Neural progenitor cell (in vitro differentiated cells): ENCODE data around the gene MACROD2. TPM values are rescaled to one million over a fixed set of nuclear protein-coding genes. Genes with fewer than 3 reads are reported as not detected.

Experiments
- DNase-seq: peaks from one replicate; pipeline ENCODE4 v3.0.0-alpha.2; 2016; ENCODE audit warnings: low spot score
- H2AFZ ChIP-seq: fragments of 200-600 bp; sonication (generic); replicated peaks from 2 replicates; pipeline ENCODE4 v1.6.1; 2016; ENCODE audit warnings: antibody characterized with exemption
- H3F3A ChIP-seq: fragments of 200-600 bp; sonication (generic); 2 replicates; pipeline ENCODE4 v1.6.1; 2016; ENCODE audit warnings: antibody characterized with exemption, low read depth
- H3K27ac ChIP-seq: fragments of 200-600 bp; sonication (generic); 2 replicates; pipeline ENCODE4 v1.5.1; 2016; ENCODE audit warnings: mild to moderate bottlenecking
- H3K27me3 ChIP-seq: fragments of 200-600 bp; sonication (generic); 2 replicates; pipeline ENCODE4 v1.6.1; 2016; ENCODE audit warnings: mild to moderate bottlenecking, moderate library complexity
- H3K36me3 ChIP-seq: fragments of 200-600 bp; sonication (generic); 2 replicates; pipeline ENCODE4 v1.5.1; 2016
- H3K4me1 ChIP-seq: fragments of 200-600 bp; sonication (generic); 2 replicates; pipeline ENCODE4 v1.6.1; 2016; ENCODE audit warnings: mixed run types
- H3K4me2 ChIP-seq: fragments of 200-600 bp; sonication (generic); 2 replicates; pipeline ENCODE4 v1.6.1; 2016
- H3K4me3 ChIP-seq: fragments of 200-600 bp; sonication (generic); 2 replicates; pipeline ENCODE4 v1.5.1; 2016
- H3K79me2 ChIP-seq: fragments of 200-600 bp; sonication (generic); 2 replicates; pipeline ENCODE4 v1.6.1; 2016; ENCODE audit warnings: low read depth
- H3K9ac ChIP-seq: fragments of 200-600 bp; sonication (generic); 2 replicates; pipeline ENCODE4 v1.6.1; 2016
- H3K9me3 ChIP-seq: fragments of 200-600 bp; sonication (generic); 2 replicates; pipeline ENCODE4 v1.5.1; 2016; ENCODE audit warnings: low read depth
- H4K20me1 ChIP-seq: fragments of 200-600 bp; sonication (generic); 2 replicates; pipeline ENCODE4 v1.6.1; 2016; ENCODE audit warnings: low read depth
- H3K27ac Mint-ChIP-seq: 3 replicates; pipeline ENCODE4 v1.8.0; 2021; ENCODE audit warnings: mixed read lengths
- H3K27me3 Mint-ChIP-seq: 2 replicates; pipeline ENCODE4 v1.8.0; 2022; ENCODE audit warnings: low read depth, mild to moderate bottlenecking, inconsistent platforms, moderate library complexity, mixed read lengths; ENCODE audit not compliant: insufficient read depth
- H3K36me3 Mint-ChIP-seq: 3 replicates; pipeline ENCODE4 v1.8.0; 2021; ENCODE audit warnings: mixed read lengths
- H3K4me1 Mint-ChIP-seq: 3 replicates; pipeline ENCODE4 v1.8.0; 2021; ENCODE audit warnings: mixed read lengths
- H3K4me3 Mint-ChIP-seq: 3 replicates; pipeline ENCODE4 v1.8.0; 2021; ENCODE audit warnings: mild to moderate bottlenecking, moderate library complexity, mixed read lengths
- H3K9me3 Mint-ChIP-seq: 3 replicates; pipeline ENCODE4 v1.8.0; 2020; ENCODE audit warnings: mixed read lengths
- CTCF ChIP-seq: fragments of 200-600 bp; sonication (generic); IDR thresholded peaks from 2 replicates; pipeline ENCODE4 v1.5.1; 2017; ENCODE audit warnings: antibody characterized with exemption, mild to moderate bottlenecking
- EZH2 ChIP-seq: fragments of 200-600 bp; sonication (generic); IDR thresholded peaks from 2 replicates; pipeline ENCODE4 v1.6.1; 2017; ENCODE audit warnings: antibody characterized with exemption, mild to moderate bottlenecking, moderate library complexity
- EZH2phosphoT487 ChIP-seq: fragments of 200-600 bp; sonication (generic); IDR thresholded peaks from 2 replicates; pipeline ENCODE4 v1.6.1; 2017; ENCODE audit warnings: antibody characterized with exemption
- total RNA-seq: library from RNA; depleted of rRNA; stranded (reverse); fragments of >200 nt; gene quantifications from 2 replicates; pipeline ENCODE4 v1.2.3, GENCODE V29; 2015; ENCODE audit warnings: low replicate concordance

Gene MACROD2
- total RNA-seq, 1 donor from 2014 or later = 11.9 TPM

DNA sequence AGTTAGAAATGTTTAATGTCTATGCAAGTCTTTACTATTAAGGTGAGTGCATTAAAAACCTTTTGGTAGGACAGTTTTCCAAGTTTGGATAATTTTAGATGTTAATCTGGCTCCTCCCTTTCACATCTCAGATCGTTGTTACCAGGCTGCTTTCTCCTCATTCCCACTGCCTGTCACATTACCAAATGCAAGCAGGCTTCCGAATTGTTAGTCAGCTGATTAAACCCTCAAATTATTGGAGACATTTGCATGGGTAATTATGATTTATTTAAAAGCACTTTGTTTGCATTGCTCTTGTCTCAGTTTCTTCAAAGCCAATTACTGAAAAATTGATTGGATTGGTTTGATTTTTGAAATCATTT lies 1761.4 kb downstream of the MACROD2 start:
- H3K4me1 ChIP-seq = peaks cover 3% of the 10 kb centered on the region
- H3K4me2 ChIP-seq = no peak overlapping the region
- no peak overlapping the region for H3K9ac ChIP-seq
- Mint-ChIP-seq H3K4me1 (peaks cover 11% of the 10 kb centered on the region), H3K4me3 (no peak overlapping the region), H3K36me3 (no peaks in the 10 kb centered on the region), H3K27ac (no peak overlapping the region), H3K9me3 (no peaks in the 10 kb centered on the region), H3K27me3 (no peaks in the 10 kb centered on the region)
- peak overlapping the region; percentile 17 for H2AFZ ChIP-seq
- H3K36me3 ChIP-seq = no peaks in the 10 kb centered on the region
- H4K20me1 ChIP-seq = no peaks in the 10 kb centered on the region
- no peak overlapping the region for H3K4me3 ChIP-seq
- no peak overlapping the region for H3K27ac ChIP-seq
- no peak for TF ChIP-seq EZH2
- no peak for TF ChIP-seq EZH2phosphoT487
- no peak for TF ChIP-seq CTCF
- no peak for DNase-seq
- H3K9me3 ChIP-seq = no peaks in the 10 kb centered on the region
- no peaks in the 10 kb centered on the region for H3K27me3 ChIP-seq
- no peaks in the 10 kb centered on the region for H3F3A ChIP-seq
- no peaks in the 10 kb centered on the region for H3K79me2 ChIP-seq

DNA sequence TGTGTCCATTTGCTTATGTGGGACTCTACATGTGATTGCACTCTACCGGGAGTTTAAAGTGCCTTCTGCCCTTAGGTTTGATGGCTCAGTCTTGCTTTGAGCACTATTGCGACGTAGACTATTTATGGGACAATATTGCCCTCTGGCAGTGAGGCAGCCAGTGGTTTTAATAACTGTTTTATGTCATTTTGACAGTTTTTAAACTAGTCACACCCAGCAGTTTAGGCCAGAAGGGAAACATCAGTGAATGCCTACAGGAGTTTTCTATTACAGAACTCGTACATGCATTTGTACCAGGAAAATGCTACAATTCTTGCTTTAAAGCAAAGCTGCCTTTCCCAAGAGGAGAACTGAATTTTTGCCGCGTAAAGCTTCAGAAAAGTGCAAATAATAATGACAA lies 1764.3 kb downstream of the MACROD2 start:
- Histone ChIP-seq H3F3A (no peaks in the 10 kb centered on the region), H3K9ac (no peak overlapping the region), H3K79me2 (no peaks in the 10 kb centered on the region), H3K27ac (no peak overlapping the region), H4K20me1 (no peaks in the 10 kb centered on the region), H3K9me3 (no peaks in the 10 kb centered on the region), H3K27me3 (no peaks in the 10 kb centered on the region), H2AFZ (no peak overlapping the region), H3K4me3 (no peak overlapping the region), H3K4me2 (no peak overlapping the region), H3K4me1 (peaks cover 3% of the 10 kb centered on the region), H3K36me3 (no peaks in the 10 kb centered on the region)
- peaks cover 3% of the 10 kb centered on the region for H3K27me3 Mint-ChIP-seq
- H3K36me3 Mint-ChIP-seq = no peaks in the 10 kb centered on the region
- no peak for DNase-seq
- TF ChIP-seq CTCF (no peak), EZH2phosphoT487 (no peak), EZH2 (no peak)
- peaks cover 3% of the 10 kb centered on the region for H3K9me3 Mint-ChIP-seq
- H3K4me1 Mint-ChIP-seq = peaks cover 11% of the 10 kb centered on the region
- no peak overlapping the region for H3K4me3 Mint-ChIP-seq
- H3K27ac Mint-ChIP-seq = no peak overlapping the region

- no peak for DNase-seq
- H3K4me1 Mint-ChIP-seq = peaks cover 11% of the 10 kb centered on the region
- Histone ChIP-seq H3K4me2 (no peak overlapping the region), H3K9ac (no peak overlapping the region), H3K36me3 (no peaks in the 10 kb centered on the region), H3K4me3 (no peak overlapping the region), H3K9me3 (no peaks in the 10 kb centered on the region), H4K20me1 (no peaks in the 10 kb centered on the region), H3K27me3 (no peaks in the 10 kb centered on the region), H3F3A (no peaks in the 10 kb centered on the region), H3K4me1 (peaks cover 3% of the 10 kb centered on the region), H3K79me2 (no peaks in the 10 kb centered on the region), H2AFZ (peak overlapping the region; percentile 27), H3K27ac (no peak overlapping the region)
- H3K27ac Mint-ChIP-seq = no peak overlapping the region
- H3K4me3 Mint-ChIP-seq = no peak overlapping the region
- no peaks in the 10 kb centered on the region for H3K36me3 Mint-ChIP-seq
- TF ChIP-seq EZH2 = no peak
- peaks cover 3% of the 10 kb centered on the region for H3K27me3 Mint-ChIP-seq
- peaks cover 3% of the 10 kb centered on the region for H3K9me3 Mint-ChIP-seq
These were observed 1764.8 kb downstream of the MACROD2 start for GRCh38 chr20:15760001-15760621.

- no peak overlapping the region for H3K4me2 ChIP-seq
- Mint-ChIP-seq H3K27ac (no peak overlapping the region), H3K4me3 (no peak overlapping the region), H3K9me3 (peaks cover 3% of the 10 kb centered on the region), H3K4me1 (peaks cover 26% of the 10 kb centered on the region), H3K27me3 (peaks cover 3% of the 10 kb centered on the region), H3K36me3 (no peaks in the 10 kb centered on the region)
- no peak overlapping the region for H3K9ac ChIP-seq
- no peaks in the 10 kb centered on the region for H3F3A ChIP-seq
- H3K9me3 ChIP-seq = no peaks in the 10 kb centered on the region
- no peak overlapping the region for H3K4me3 ChIP-seq
- no peaks in the 10 kb centered on the region for H3K4me1 ChIP-seq
- no peaks in the 10 kb centered on the region for H3K27me3 ChIP-seq
- TF ChIP-seq CTCF = no peak
- no peak for TF ChIP-seq EZH2
- TF ChIP-seq EZH2phosphoT487 = no peak
- H4K20me1 ChIP-seq = no peaks in the 10 kb centered on the region
- H2AFZ ChIP-seq = no peak overlapping the region
- no peaks in the 10 kb centered on the region for H3K79me2 ChIP-seq
- no peaks in the 10 kb centered on the region for H3K36me3 ChIP-seq
- no peak for DNase-seq
- no peak overlapping the region for H3K27ac ChIP-seq
These were observed 1768.0 kb downstream of the MACROD2 start for GRCh38 chr20:15763366-15763765.
